GM21529 (cell line): ENCODE measurements around the gene CTCF.
A peak's percentile ranks its signal among the peaks of the same experiment; 100 is the strongest.

Source experiments
- ATAC-seq: cut with Tn5 transposase; IDR thresholded peaks from one replicate; pipeline ENCODE4 v1.9.1; 2021; ENCODE audit not compliant: unreplicated experiment

CTCF gene

GRCh38 chr16:67547423-67548264 is 14.7 kb upstream of the CTCF start:
- peak; percentile 54 for ATAC-seq

- ATAC-seq, result peak; percentile 46
These were observed 13.8 kb upstream of the CTCF start for GRCh38 chr16:67548265-67549126.

- no peak for ATAC-seq
These were observed 13.1 kb upstream of the CTCF start for GRCh38 chr16:67549240-67549639.

GRCh38 chr16:67549936-67550335 is 12.4 kb upstream of the CTCF start:
- no peak for ATAC-seq

- no peak for ATAC-seq
These were observed 11.2 kb upstream of the CTCF start for GRCh38 chr16:67551091-67551490.

GRCh38 chr16:67551972-67552371 is 10.4 kb upstream of the CTCF start:
- ATAC-seq, result no peak

GRCh38 chr16:67552476-67552875 is 9.8 kb upstream of the CTCF start:
- ATAC-seq, result no peak

GRCh38 chr16:67555795-67556212 is 6.5 kb upstream of the CTCF start:
- no peak for ATAC-seq

GRCh38 chr16:67558859-67559258 is 3.5 kb upstream of the CTCF start:
- no peak for ATAC-seq

- ATAC-seq, result no peak
These were observed 1.4 kb upstream of the CTCF start for GRCh38 chr16:67560827-67561342.

GRCh38 chr16:67561501-67561823 is 864 bp upstream of the CTCF start:
- ATAC-seq, result no peak

GRCh38 chr16:67561824-67562525 is 351 bp upstream of the CTCF start:
- ATAC-seq, result peak; percentile 79

GRCh38 chr16:67562918-67563707 is 787 bp downstream of the CTCF start:
- peak; percentile 9 for ATAC-seq

- ATAC-seq, result no peak
These were observed 1.6 kb downstream of the CTCF start for GRCh38 chr16:67563708-67564468.

- ATAC-seq, result no peak
These were observed 3.3 kb downstream of the CTCF start for GRCh38 chr16:67565470-67566100.

- no peak for ATAC-seq
These were observed 9.1 kb downstream of the CTCF start for GRCh38 chr16:67571464-67571863.

- no peak for ATAC-seq
These were observed 9.7 kb downstream of the CTCF start for GRCh38 chr16:67571981-67572431.

- no peak for ATAC-seq
These were observed 17.4 kb downstream of the CTCF start for GRCh38 chr16:67579686-67580085.

GRCh38 chr16:67580202-67580601 is 17.9 kb downstream of the CTCF start:
- ATAC-seq, result no peak
